Activated CD8-positive, alpha-beta memory T cell treated with anti-CD3 and anti-CD28 coated beads for 1 hour (primary cell): ENCODE data around the gene DDX23.
A peak's percentile ranks its signal among the peaks of the same experiment; 100 is the strongest.

Experiments used
- DNase-seq, 2 donors: peaks; one replicate each; pipeline ENCODE4 v3.0.0-alpha.2; 2020; ENCODE audit warnings: low read depth in 1 of 2; ENCODE audit errors: extremely low read depth in 1 of 2

DDX23 gene

GRCh38 chr12:48800971-48801370 is 51.0 kb downstream of the DDX23 start:
- DNase-seq, result no peak

GRCh38 chr12:48800457-48800856 is 51.5 kb downstream of the DDX23 start:
- DNase-seq, result no peak

GRCh38 chr12:48796976-48797375 is 55.0 kb downstream of the DDX23 start:
- DNase-seq, result no peak

- DNase-seq, result peak in 1 of 2 donors; percentile 30
Measured at GRCh38 chr12:48795550-48796455, 56.2 kb downstream of the DDX23 start.

- no peak for DNase-seq
Measured at GRCh38 chr12:48794870-48795269, 57.1 kb downstream of the DDX23 start.

- no peak for DNase-seq
Measured at GRCh38 chr12:48793696-48794095, 58.3 kb downstream of the DDX23 start.

- DNase-seq, result no peak
Measured at GRCh38 chr12:48789858-48790326, 62.1 kb downstream of the DDX23 start.

GRCh38 chr12:48788854-48789775 is 62.8 kb downstream of the DDX23 start, which contains the start of gene ADCY6:
ADCY6 (minus strand) TSS chr12:48789089; CDS start chr12:48783434, 5,655 bp downstream.
- DNase-seq, result no peak

- DNase-seq, result no peak
Measured at GRCh38 chr12:48788524-48788853, 63.5 kb downstream of the DDX23 start.

- DNase-seq, result no peak
Measured at GRCh38 chr12:48787791-48788523, 64.0 kb downstream of the DDX23 start.

- no peak for DNase-seq
Measured at GRCh38 chr12:48786591-48787544, 65.1 kb downstream of the DDX23 start.

- no peak for DNase-seq
Measured at GRCh38 chr12:48783432-48783831, 68.5 kb downstream of the DDX23 start.

- DNase-seq, result no peak
Measured at GRCh38 chr12:48782457-48783395, 69.2 kb downstream of the DDX23 start.

- no peak for DNase-seq
Measured at GRCh38 chr12:48781750-48782456, 70.1 kb downstream of the DDX23 start.

GRCh38 chr12:48780381-48781025 is 71.5 kb downstream of the DDX23 start:
- DNase-seq, result no peak

GRCh38 chr12:48779869-48780268 is 72.1 kb downstream of the DDX23 start:
- DNase-seq, result no peak
